Measurements from ENCODE around the gene MORC4. TPM values are rescaled to one million over a fixed set of nuclear protein-coding genes. Genes with fewer than 3 reads are reported as not detected.

MORC4 gene
- 32.8 to 54.1 TPM (median 37.2 TPM) in 5 replicates for total RNA-seq (2022; extraction: Qiagen RNA extraction; ENCODE audit: low read depth)

DNA sequence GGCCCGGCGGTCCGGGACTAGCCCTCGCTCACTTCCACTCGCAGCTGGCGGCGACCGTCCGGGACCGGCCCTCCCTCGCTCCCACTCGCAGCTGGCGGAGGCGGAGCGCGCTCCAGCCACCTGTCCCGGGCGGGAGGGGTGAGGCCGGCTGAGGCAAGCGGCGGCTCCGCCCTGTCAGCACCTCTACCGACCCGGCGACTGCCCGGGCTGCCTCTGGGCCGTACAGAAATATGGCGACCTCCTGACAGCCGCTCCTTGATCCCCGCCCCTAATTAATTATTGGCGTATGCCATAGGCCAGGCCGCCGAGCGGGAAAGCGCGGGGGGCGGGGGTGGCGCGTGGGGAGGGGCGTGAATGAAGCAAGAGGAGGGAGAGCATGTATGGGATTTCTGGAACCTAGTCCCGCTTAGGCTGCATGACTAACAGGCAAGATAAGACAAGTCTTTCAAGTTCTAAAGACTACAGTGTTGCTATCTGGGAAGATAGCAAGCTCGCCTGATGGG lies at the start of gene MORC4:
TSS of gene MORC4 (minus strand) at position 200 of the 503 bp plus-strand sequence. CDS start 243 bp downstream, outside the sequence.

DNA sequence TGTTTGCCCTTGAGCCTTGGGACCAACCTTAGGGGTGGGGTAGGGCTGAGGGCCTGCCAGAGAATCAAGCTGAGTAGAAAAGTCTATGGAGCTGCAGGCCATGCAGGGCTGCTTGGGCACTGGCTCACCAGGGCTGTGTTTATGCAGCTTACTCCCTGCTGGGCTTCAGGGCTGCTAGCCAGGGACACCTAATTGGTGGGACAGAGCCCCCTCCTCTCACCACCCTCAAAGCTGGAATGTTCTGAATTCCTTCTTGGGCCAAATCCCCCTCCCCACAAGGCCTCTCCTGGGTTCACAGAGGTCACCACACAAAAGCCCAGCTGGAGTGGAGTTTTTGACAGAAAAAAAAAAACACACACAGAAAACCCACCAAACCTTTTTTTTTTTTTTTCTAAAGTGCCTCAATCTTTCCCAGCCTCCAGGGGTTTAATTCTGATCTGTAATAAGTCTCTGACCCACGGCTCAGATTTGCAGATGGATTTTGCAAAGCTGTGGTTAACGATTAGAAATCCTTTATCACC lies 80.0 kb downstream of the MORC4 start, which contains the start of gene CLDN2:
TSS of gene CLDN2 (plus strand) at position 471 of the 521 bp plus-strand sequence. CDS start 7,827 bp downstream, outside the sequence.

DNA sequence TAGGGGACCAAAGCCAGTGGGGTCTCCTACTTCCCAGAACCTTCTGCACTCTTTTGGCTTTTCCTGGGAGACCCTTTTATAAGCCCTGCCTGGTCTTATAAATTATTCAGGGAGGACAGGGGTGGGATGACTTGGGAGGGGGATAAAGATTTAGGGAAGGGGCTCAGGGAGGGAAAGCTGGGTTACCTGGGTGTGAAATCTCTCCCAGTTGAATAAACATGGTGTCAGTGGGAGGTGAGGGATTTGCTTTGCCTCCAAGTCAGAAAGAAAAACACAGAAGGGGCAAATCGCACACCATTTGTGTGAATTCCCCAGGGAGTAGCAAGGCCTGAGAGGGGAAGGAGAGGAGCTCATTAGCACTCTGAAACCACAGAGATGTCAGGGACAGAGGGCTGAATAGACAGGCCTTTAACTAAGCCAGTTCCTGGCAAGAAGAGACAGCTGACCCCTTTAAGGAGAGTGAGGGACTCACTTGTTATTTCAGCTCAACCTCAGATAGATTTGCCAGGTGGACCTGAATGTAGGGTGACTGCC lies 96.7 kb downstream of the MORC4 start, which contains the start of gene RIPPLY1:
TSS of gene RIPPLY1 (minus strand) at position 51 of the 534 bp plus-strand sequence. CDS start 54 bp downstream, outside the sequence.

Other genes starting within 250 kb of the MORC4 start
- 1.3 to 2.0 TPM (median 1.8 TPM) in 5 replicates for gene TBC1D8B, start 197.5 kb downstream of the MORC4 start, total RNA-seq (2022; extraction: Qiagen RNA extraction; ENCODE audit: low read depth)
- gene RIPPLY1, start 96.9 kb downstream of the MORC4 start, total RNA-seq (2022; extraction: Qiagen RNA extraction; ENCODE audit: low read depth) = 0.07 to 0.14 TPM in 2 of 5 replicates, not detected in the others
- 7.9 to 10.0 TPM (median 8.7 TPM) in 5 replicates for gene CLDN2, start 79.8 kb downstream of the MORC4 start, total RNA-seq (2022; extraction: Qiagen RNA extraction; ENCODE audit: low read depth)
- 9.0 to 13.7 TPM (median 10.9 TPM) in 5 replicates for gene RBM41, start 118.6 kb upstream of the MORC4 start, total RNA-seq (2022; extraction: Qiagen RNA extraction; ENCODE audit: low read depth)
- 13.4 to 20.1 TPM (median 16.1 TPM) in 5 replicates for gene NUP62CL, start 206.2 kb upstream of the MORC4 start, total RNA-seq (2022; extraction: Qiagen RNA extraction; ENCODE audit: low read depth)
- gene DNAAF6, start 206.4 kb upstream of the MORC4 start, total RNA-seq (2022; extraction: Qiagen RNA extraction; ENCODE audit: low read depth) = not detected in 5 replicates

Measured in A549 treated with CpdA at 1 μM for 4 hours (cell line).